ENCODE data around the gene ZNF608.

ZNF608 gene

DNA sequence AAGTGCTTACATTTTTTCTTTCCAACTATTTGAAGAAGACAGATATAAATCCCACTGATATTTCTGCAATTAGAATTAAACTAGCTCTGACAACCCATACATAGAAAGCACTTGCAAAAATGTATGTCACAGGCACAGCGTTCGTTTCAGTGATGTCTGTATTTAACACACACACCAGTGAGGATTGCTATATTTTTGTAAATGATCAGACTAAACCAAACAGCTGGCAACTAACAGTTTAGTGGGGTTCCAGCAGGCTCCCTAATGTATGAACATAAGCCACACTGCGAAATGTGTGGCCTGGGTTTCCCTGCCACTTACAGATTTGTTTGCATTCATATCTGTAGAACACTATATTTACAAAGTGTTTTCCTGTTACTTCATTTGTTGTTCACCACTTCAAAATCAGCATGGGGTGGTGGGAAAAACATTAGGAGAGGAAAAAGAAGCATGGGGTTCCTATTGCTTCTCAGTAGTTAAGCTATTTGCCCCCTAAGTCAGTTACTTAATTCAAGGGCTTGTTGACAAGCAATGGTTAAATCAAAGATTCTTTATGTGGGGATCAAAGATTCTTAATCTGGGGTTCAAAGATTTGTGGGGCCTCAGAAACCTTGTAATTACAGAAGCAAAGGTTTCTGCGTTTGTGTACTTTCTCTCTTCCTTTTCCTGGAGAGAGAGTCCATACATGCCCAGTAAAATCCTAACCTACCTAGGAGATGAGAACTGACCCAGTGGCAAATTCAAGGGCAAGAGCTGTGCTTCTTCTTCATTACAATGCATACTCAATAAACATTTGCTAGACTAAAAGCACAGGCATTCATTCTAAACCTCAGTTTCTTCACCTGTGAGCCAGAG is 27.1 kb downstream of the ZNF608 start:
- no peak for DNase-seq (ENCODE audit: low spot score)

DNA sequence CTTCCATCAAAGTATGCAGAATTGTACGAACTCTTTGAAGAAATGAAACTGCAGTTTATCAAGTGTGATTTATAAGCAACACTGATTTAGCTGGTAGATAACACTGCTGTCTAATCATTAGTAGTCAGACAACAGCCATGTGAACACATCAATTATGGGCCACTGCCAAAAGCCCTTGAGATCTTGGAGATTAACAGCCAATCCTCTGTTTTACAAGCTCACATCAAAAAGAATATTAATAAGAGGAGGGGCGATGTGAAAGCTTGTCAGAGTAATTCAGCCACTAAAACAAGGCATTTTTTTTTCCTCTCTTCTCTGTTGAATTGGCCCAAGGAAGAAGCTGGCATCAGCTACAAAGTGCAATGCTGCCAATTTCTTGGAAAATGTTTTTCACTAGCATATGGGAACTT is 28.1 kb downstream of the ZNF608 start:
- DNase-seq (ENCODE audit: low spot score): no peak

- DNase-seq (ENCODE audit: low spot score): no peak
Observed at GRCh38 chr5:124716169-124716568, 30.3 kb downstream of the ZNF608 start.

- no peak for DNase-seq (ENCODE audit: low spot score)
Observed at GRCh38 chr5:124714910-124715309, 31.5 kb downstream of the ZNF608 start.

DNA sequence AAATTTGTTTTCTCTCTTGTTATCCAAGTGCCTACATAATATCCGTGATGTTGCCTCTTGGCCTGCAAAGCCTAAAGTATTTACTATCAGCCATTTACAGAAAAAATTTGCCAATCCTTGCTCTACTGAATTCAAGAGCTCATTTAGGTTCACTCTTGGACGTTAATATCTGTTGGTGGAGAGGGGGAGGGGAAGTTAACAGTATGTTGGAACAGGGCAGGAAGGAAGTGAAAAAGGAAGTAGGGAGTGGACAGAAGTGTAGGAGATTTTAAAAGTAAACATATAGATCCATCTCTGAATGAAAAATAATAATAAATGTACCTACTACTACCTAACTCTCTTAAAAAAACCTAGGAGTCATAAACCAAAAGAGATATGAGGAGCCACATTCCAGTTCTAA is 32.8 kb downstream of the ZNF608 start:
- DNase-seq (ENCODE audit: low spot score): no peak

GRCh38 chr5:124712731-124713305 is 33.6 kb downstream of the ZNF608 start:
- no peak for DNase-seq (ENCODE audit: low spot score)

DNA sequence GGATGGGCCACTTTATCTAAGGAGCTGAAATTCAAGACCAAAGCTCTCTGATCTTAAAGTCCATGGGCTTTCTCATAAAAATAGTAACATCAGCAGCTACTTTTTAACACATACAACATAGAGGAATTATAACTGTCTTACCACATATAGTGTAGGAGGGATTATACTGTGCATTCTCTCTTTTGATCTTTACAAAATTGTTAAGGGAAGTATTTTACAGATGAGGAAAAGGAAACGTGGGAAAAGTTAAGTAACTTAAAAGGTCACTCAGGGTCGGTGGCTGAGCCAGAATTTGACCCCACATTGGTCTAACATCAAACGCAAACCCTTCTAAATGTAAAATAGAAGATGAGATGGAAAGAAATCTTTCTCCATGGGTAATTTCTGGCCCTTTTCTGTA is 38.4 kb downstream of the ZNF608 start:
- DNase-seq (ENCODE audit: low spot score): no peak

- DNase-seq (ENCODE audit: low spot score): no peak
Observed at GRCh38 chr5:124707520-124707919, 38.9 kb downstream of the ZNF608 start.

DNA sequence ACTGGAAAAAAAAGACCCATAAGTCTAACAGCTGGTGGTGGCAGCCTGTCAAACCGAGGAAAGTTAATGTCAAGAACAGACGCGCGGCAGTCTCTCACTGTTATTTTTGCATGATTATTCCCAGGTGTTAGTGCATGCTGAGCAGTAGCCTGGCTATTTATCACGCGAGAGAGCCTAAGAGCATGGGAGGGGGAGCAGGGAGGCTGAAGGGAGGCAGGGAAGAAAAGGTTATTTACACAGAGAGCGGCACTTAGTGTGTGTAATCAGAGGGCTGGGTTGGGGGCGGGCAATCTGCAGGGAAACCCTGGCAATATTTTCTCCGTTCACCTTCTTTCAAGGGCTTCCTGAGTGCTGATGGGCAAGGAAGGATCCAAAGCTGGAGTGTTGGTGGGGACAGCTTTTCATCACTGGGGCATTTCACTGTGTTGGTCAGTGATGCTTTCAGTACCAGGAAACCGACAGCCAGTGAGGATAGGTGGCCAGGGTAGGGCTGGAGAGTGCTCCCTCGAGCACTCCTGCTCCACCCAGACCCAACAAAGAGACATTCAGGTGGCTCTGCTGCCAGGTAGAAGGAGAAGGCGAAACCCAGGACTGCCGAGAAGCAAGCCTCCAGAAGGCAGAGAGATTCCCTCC is 39.6 kb downstream of the ZNF608 start:
- DNase-seq (ENCODE audit: low spot score): peak; percentile 28

DNA sequence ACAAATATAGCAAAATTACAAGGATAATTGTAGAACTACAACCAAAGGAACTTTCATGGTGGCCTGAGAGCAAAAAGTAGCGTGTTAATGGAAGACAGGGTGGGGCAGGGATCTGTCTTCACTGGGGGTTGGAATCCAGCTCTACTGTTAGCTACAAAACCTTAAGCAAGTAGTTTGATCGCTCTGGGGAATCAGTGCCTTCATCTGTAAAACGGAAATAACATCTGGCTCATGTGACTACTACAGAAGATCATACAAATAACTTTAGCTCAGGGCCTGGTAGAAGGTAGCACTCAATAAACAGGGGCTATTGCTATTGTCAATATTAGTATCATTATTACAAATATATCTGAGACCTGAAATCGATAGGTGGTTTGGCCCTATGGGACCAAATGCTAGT is 40.4 kb downstream of the ZNF608 start:
- no peak for DNase-seq (ENCODE audit: low spot score)

- DNase-seq (ENCODE audit: low spot score): no peak
Observed at GRCh38 chr5:124705577-124705976, 40.9 kb downstream of the ZNF608 start.

- DNase-seq (ENCODE audit: low spot score): no peak
Observed at GRCh38 chr5:124704594-124705284, 41.7 kb downstream of the ZNF608 start.

GRCh38 chr5:124703995-124704394 is 42.4 kb downstream of the ZNF608 start:
- DNase-seq (ENCODE audit: low spot score): no peak

DNA sequence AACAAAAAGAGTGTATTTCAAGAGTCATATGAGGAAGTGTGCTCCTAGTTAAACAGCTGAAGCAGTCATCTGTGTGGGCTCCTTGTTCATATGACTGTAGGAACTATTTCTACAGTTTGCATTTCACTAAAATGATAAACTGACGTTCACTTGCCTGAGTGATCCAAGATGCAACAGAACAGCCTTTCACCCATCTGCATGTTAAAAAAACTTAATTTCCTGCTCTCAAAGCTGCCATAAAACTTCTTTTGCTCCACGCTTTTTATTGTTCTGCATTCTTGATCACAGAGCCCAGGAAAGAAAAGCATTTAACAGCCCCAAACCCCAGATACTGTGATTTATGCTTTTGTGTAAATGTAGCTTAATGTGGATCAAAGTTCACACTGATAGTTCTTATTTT is 43.9 kb downstream of the ZNF608 start:
- no peak for DNase-seq (ENCODE audit: low spot score)

- no peak for DNase-seq (ENCODE audit: low spot score)
Observed at GRCh38 chr5:124701873-124702425, 44.5 kb downstream of the ZNF608 start.

DNA sequence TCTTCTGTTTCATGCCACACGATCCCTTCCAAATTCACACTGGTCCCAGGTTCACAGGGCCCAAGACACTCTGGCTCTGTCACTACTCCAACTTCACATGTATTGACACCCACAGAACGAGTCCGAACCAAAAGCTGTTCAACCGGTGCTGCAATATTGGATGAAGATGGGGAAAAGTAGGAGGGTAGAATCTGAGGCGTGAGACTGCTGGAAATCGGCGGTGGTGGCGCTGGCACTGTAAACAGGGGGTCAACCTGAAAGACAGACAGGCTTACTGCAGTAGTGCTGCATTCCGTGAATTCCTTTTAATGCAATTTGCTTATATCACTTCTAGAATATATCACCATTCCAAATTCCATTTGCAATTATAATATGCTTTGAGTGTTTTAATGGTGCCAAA is 45.4 kb downstream of the ZNF608 start:
- DNase-seq (ENCODE audit: low spot score): no peak

DNA sequence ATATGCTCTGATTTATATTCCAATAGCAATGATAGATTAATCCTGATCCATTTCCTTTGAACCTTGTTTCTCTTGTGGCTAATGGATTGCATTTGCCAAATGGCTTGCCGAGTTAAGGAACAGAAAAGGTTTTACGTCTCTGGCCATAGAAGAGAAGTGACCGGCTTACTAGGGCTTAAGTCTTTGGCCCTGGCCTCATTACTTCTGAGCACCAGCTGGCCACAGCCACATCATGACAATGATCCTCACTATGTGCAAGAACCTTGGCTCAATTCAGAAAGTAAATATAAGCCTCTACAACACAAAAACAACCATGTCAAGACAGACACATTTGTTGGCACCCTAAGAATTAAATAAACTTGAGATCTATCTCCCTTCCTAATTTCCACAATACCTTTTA is 46.1 kb downstream of the ZNF608 start:
- DNase-seq (ENCODE audit: low spot score): no peak

GRCh38 chr5:124698770-124699169 is 47.7 kb downstream of the ZNF608 start:
- peak; percentile 50 for DNase-seq (ENCODE audit: low spot score)

- peak; percentile 14 for DNase-seq (ENCODE audit: low spot score)
Observed at GRCh38 chr5:124697933-124698591, 48.4 kb downstream of the ZNF608 start.

DNA sequence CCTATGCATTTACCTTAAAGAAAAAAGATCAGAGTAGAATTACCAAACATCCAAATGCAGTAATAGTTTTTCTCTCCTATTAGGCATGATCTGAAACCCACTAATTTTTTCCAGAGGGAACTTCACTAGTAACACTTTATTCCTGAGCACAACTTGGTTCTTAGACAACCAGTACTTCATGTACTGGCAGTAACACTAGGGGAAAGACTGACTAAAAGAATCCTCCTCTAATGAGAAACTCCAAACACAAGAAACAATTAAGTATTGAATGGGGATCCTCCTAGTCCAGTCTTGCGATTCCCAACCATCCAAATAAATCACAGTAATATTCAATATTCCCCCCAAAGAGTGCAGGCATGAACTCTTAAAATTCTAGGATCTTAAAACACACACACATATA is 48.9 kb downstream of the ZNF608 start:
- DNase-seq (ENCODE audit: low spot score): no peak

- DNase-seq (ENCODE audit: low spot score): no peak
Observed at GRCh38 chr5:124696898-124697297, 49.5 kb downstream of the ZNF608 start.
